Measurements from ENCODE around the gene SFMBT1.

The SFMBT1 gene

DNA sequence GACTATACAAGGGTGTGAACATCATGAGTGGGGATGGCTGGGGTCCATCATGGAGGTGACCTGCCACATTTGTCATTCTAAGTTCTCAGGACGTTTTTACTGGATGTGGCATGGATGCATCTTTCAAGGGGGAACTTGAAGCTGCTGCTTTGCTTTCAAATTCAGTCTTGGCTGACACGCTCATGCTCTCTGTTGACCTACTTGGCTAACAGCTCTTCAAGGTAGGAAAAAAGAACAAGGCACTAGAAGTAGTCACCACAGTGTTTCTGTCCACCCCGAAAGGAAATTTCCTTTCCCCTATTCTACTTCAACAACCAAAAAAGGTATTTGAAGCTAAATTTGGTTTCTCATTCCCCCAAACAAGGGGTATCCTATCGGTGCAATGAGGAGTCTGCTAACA lies 163.5 kb downstream of the SFMBT1 start:
- H3K9me3 ChIP-seq (ENCODE audit: low read length), result no peaks in the 10 kb centered on the region
- TF ChIP-seq EZH2 (IDR thresholded peaks at IDR 0.05; ENCODE audit: borderline replicate concordance, low read length), result no peak
- TF ChIP-seq, protein P1, sequence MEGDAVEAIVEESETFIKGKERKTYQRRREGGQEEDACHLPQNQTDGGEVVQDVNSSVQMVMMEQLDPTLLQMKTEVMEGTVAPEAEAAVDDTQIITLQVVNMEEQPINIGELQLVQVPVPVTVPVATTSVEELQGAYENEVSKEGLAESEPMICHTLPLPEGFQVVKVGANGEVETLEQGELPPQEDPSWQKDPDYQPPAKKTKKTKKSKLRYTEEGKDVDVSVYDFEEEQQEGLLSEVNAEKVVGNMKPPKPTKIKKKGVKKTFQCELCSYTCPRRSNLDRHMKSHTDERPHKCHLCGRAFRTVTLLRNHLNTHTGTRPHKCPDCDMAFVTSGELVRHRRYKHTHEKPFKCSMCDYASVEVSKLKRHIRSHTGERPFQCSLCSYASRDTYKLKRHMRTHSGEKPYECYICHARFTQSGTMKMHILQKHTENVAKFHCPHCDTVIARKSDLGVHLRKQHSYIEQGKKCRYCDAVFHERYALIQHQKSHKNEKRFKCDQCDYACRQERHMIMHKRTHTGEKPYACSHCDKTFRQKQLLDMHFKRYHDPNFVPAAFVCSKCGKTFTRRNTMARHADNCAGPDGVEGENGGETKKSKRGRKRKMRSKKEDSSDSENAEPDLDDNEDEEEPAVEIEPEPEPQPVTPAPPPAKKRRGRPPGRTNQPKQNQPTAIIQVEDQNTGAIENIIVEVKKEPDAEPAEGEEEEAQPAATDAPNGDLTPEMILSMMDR (IDR thresholded peaks at IDR 0.05; ENCODE audit: low read length), result no peak
- H2AFZ ChIP-seq (ENCODE audit: low read length), result no peak overlapping the region
- H3F3A ChIP-seq (ENCODE audit: insufficient read depth, low read length), result no peaks in the 10 kb centered on the region
- H3K27me3 ChIP-seq (ENCODE audit: insufficient read depth, low read length), result no peaks in the 10 kb centered on the region
- H3K36me3 ChIP-seq (ENCODE audit: insufficient read depth, low read length), result peaks cover 26% of the 10 kb centered on the region
- H4K20me1 ChIP-seq (ENCODE audit: insufficient read depth, low read length), result no peaks in the 10 kb centered on the region
- no peak overlapping the region for H3K4me3 ChIP-seq (ENCODE audit: low read depth, low read length, poor library complexity, severe bottlenecking)
- no peaks in the 10 kb centered on the region for H3K4me1 ChIP-seq (ENCODE audit: insufficient read depth, low read length, severe bottlenecking)
- H3K79me2 ChIP-seq (ENCODE audit: insufficient read depth, low read length), result no peaks in the 10 kb centered on the region
- no peak overlapping the region for H3K4me2 ChIP-seq (ENCODE audit: low read length)
- no peaks in the 10 kb centered on the region for H3K9me2 ChIP-seq (ENCODE audit: low read depth, low read length)
- no peak overlapping the region for H3K9ac ChIP-seq (ENCODE audit: low read length)
- H3K27ac ChIP-seq (ENCODE audit: low read depth, low read length, poor library complexity, severe bottlenecking), result no peak overlapping the region

DNA sequence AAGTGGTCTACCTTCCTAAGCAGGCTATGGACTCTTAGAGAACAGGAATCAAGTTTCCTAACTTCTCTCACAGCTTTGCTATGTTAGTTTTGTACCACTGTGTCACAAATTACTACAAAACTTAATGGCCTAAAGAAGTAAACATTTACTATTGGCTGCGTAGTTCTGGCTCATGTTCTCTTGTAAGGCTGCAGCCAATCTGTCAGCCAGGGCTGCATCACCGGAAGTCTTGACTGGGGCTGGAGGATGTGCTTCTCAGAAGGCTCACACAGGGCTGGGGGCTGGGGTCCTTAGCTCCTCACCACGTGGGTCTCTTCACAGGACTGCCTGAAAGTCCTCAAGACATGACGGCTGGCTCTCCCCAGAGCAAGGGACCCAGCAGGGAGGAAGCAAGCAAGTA lies 164.0 kb downstream of the SFMBT1 start:
- H2AFZ ChIP-seq (ENCODE audit: low read length), result no peak overlapping the region
- peaks cover 26% of the 10 kb centered on the region for H3K36me3 ChIP-seq (ENCODE audit: insufficient read depth, low read length)
- no peak overlapping the region for H3K4me2 ChIP-seq (ENCODE audit: low read length)
- no peaks in the 10 kb centered on the region for H3K79me2 ChIP-seq (ENCODE audit: insufficient read depth, low read length)
- no peaks in the 10 kb centered on the region for H3K9me3 ChIP-seq (ENCODE audit: low read length)
- H3K9ac ChIP-seq (ENCODE audit: low read length), result no peak overlapping the region
- no peaks in the 10 kb centered on the region for H3K27me3 ChIP-seq (ENCODE audit: insufficient read depth, low read length)
- H4K20me1 ChIP-seq (ENCODE audit: insufficient read depth, low read length), result no peaks in the 10 kb centered on the region
- H3K4me1 ChIP-seq (ENCODE audit: insufficient read depth, low read length, severe bottlenecking), result no peaks in the 10 kb centered on the region
- TF ChIP-seq, protein P1 (IDR thresholded peaks at IDR 0.05; ENCODE audit: low read length), result no peak
- no peak for TF ChIP-seq EZH2 (IDR thresholded peaks at IDR 0.05; ENCODE audit: borderline replicate concordance, low read length)
- no peaks in the 10 kb centered on the region for H3K9me2 ChIP-seq (ENCODE audit: low read depth, low read length)
- H3K4me3 ChIP-seq (ENCODE audit: low read depth, low read length, poor library complexity, severe bottlenecking), result no peak overlapping the region
- H3F3A ChIP-seq (ENCODE audit: insufficient read depth, low read length), result no peaks in the 10 kb centered on the region
- no peak overlapping the region for H3K27ac ChIP-seq (ENCODE audit: low read depth, low read length, poor library complexity, severe bottlenecking)

DNA sequence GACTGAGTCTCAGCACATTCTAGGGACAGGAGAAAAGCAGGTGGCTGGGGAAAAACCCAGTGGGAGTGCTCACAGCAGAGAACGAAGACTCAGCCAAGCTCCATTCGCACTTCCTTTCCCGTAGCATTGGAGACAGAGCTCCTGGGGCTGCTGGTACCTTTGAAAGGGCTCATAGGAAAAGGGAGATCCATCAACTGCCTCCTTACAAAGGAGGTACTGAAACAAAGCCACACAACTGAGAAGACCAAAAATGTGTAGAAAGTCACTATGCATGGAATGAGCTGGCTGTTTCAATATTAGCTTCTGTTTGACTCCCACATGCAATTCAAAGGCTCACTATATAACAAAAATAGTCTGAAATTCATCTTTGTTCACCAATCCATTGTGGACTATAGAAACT lies 165.4 kb downstream of the SFMBT1 start:
- peaks cover 16% of the 10 kb centered on the region for H3K36me3 ChIP-seq (ENCODE audit: insufficient read depth, low read length)
- no peaks in the 10 kb centered on the region for H3K9me2 ChIP-seq (ENCODE audit: low read depth, low read length)
- TF ChIP-seq, protein P1 (IDR thresholded peaks at IDR 0.05; ENCODE audit: low read length), result no peak
- no peak for TF ChIP-seq EZH2 (IDR thresholded peaks at IDR 0.05; ENCODE audit: borderline replicate concordance, low read length)
- H3K4me2 ChIP-seq (ENCODE audit: low read length), result no peak overlapping the region
- peaks cover 4% of the 10 kb centered on the region for H3K4me1 ChIP-seq (ENCODE audit: insufficient read depth, low read length, severe bottlenecking)
- no peaks in the 10 kb centered on the region for H3K79me2 ChIP-seq (ENCODE audit: insufficient read depth, low read length)
- no peak overlapping the region for H3K4me3 ChIP-seq (ENCODE audit: low read depth, low read length, poor library complexity, severe bottlenecking)
- H4K20me1 ChIP-seq (ENCODE audit: insufficient read depth, low read length), result no peaks in the 10 kb centered on the region
- no peak overlapping the region for H3K9ac ChIP-seq (ENCODE audit: low read length)
- no peak overlapping the region for H2AFZ ChIP-seq (ENCODE audit: low read length)
- no peaks in the 10 kb centered on the region for H3F3A ChIP-seq (ENCODE audit: insufficient read depth, low read length)
- no peaks in the 10 kb centered on the region for H3K27me3 ChIP-seq (ENCODE audit: insufficient read depth, low read length)
- no peaks in the 10 kb centered on the region for H3K9me3 ChIP-seq (ENCODE audit: low read length)
- H3K27ac ChIP-seq (ENCODE audit: low read depth, low read length, poor library complexity, severe bottlenecking), result no peak overlapping the region
